Measurements from ENCODE around the gene SUPT6H.
A peak's percentile ranks its signal among the peaks of the same experiment; 100 is the strongest.

SUPT6H gene

GRCh38 chr17:28702752-28703150, 40.7 kb downstream of the SUPT6H start:
- no peak for TF ChIP-seq CTCF (conservative IDR thresholded peaks at IDR 0.05; ENCODE audit: low read depth)
- peak overlapping the region; percentile 51 for H3K27ac ChIP-seq
- ChIA-PET POLR2A (ENCODE audit: low non-redundant PET) (no interaction called here), CTCF (no interaction called here)
- DNase-seq (ENCODE audit: low spot score): no peak

- DNase-seq (ENCODE audit: low spot score): no peak
- POLR2A ChIA-PET (ENCODE audit: low non-redundant PET): no interaction called here
- H3K27ac ChIP-seq: peak overlapping the region; percentile 51
- CTCF ChIA-PET: interaction anchor here (0.7 kb wide), 1 partner anchor 9 kb away, joined by 4 read pairs; no protein-coding TSS in a partner anchor
- TF ChIP-seq CTCF (conservative IDR thresholded peaks at IDR 0.05; ENCODE audit: low read depth): no peak
Observed at GRCh38 chr17:28703552-28704218, 41.7 kb downstream of the SUPT6H start.

- POLR2A ChIA-PET (ENCODE audit: low non-redundant PET): no interaction called here
- H3K27ac ChIP-seq: peak overlapping the region; percentile 51
- no peak for DNase-seq (ENCODE audit: low spot score)
- TF ChIP-seq CTCF (conservative IDR thresholded peaks at IDR 0.05; ENCODE audit: low read depth): no peak
- CTCF ChIA-PET: interaction anchor here (0.5 to 0.7 kb wide), 3 partner anchors 8 to 1428 kb away, joined by 3 to 4 read pairs (median 4); no protein-coding TSS in a partner anchor
Observed at GRCh38 chr17:28704219-28704858, 42.3 kb downstream of the SUPT6H start.

DNA sequence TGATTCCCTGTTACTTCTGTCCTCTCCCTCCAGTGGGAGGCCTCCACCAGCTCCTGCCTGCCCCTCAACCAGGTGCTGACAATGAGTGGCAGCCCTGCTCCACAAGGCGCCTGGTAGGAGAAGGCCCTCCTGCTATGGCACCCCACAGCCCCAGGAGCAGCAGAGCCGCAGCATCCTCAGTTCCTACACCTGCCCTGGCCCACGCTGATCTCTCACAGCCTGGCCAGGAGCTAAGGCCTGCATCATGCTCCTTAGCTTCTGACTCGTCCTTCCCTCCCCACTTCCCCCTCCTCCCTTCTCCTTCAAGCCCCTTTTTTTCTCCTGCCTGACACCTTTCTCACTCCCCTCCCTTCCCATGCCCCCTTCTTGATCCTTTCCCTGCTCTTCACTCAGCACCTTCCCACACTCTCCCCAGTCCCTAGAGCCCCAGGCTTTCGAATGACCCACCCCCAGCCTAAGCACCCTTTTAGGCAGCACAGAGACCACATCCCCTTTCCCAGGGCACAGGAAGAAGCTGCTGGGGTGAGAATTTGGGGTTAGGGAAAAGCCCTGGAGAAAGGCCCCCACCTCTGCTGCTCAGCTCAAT, 43.2 kb downstream of the SUPT6H start:
- no peak for DNase-seq (ENCODE audit: low spot score)
- peak overlapping the region; percentile 51 for H3K27ac ChIP-seq
- POLR2A ChIA-PET (ENCODE audit: low non-redundant PET): interaction anchor here (0.6 kb wide), 1 partner anchor 1823 kb away, joined by 7 read pairs; no protein-coding TSS in a partner anchor
- no peak for TF ChIP-seq CTCF (conservative IDR thresholded peaks at IDR 0.05; ENCODE audit: low read depth)
- CTCF ChIA-PET: interaction anchor here (0.5 to 0.6 kb wide), 2 partner anchors 81 to 1428 kb away, joined by 3 to 4 read pairs; no protein-coding TSS in a partner anchor

- ChIA-PET CTCF (interaction anchor here (0.6 kb wide), 1 partner anchor 23 kb away, joined by 5 read pairs; no protein-coding TSS in a partner anchor), POLR2A (ENCODE audit: low non-redundant PET) (interaction anchor here (0.6 kb wide), 1 partner anchor 1823 kb away, joined by 7 read pairs; no protein-coding TSS in a partner anchor)
- H3K27ac ChIP-seq: peak overlapping the region; percentile 51
- DNase-seq (ENCODE audit: low spot score): no peak
- no peak for TF ChIP-seq CTCF (conservative IDR thresholded peaks at IDR 0.05; ENCODE audit: low read depth)
Observed at GRCh38 chr17:28705728-28706334, 43.8 kb downstream of the SUPT6H start.
